NCI-H187 (cell line): ENCODE results near the gene GABRR2.
A peak's percentile ranks its signal among the peaks of the same experiment; 100 is the strongest.
"Not testable (repeated sequence)": the region's sequence is repeated elsewhere in the genome, so short reads cannot be mapped to it uniquely, and the experiment has no call there.

Source experiments
- DNase-seq, 2 experiments: peaks; one replicate each; lab custom pipeline; 2025; lab: John Stamatoyannopoulos, UW

GABRR2 gene

GRCh38 chr6:89257781-89258180 lies 57.3 kb downstream of the GABRR2 start:
- DNase-seq = no peak

- DNase-seq = no peak
Measured at GRCh38 chr6:89257346-89257745, 57.8 kb downstream of the GABRR2 start.

DNA sequence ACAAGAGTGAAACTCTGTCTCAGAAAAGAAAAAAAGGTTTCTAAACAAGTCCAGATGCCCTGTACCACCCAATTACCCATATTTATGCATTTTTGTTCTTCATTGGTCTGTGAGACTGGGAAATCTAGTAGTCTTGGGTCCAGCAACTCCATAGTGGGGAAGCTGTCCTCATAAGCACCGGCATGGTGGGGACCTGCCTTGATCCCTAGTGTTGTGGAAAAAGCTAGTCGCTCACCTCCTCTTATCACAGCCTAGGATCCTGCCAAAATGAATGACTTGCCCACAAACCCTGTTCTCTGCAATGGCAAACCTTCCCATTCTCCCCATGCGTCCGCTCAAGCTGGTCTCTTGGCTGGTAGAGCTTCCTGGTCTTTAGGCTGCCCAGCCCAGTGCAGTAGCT lies 59.7 kb downstream of the GABRR2 start:
- no peak for DNase-seq

GRCh38 chr6:89254569-89254968 lies 60.5 kb downstream of the GABRR2 start:
- DNase-seq = no peak

DNA sequence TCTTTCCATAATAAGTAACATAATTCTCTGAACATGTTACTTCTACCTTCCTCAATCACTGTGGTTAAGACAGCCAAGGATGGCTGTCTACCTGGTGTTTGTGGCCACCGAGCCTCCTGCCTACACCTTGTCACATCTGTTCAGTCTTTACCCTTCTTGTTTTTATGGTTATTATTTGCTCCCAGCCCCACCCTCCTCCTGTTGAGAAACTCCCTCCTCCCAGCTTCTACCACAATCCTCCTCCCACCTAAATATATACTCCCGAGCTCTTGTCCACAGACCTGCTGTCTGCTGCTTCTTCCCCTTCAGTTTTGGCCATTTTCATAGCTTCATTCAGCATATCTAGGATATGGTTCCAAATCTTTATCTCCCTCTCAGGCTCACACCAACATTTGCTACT lies 62.2 kb downstream of the GABRR2 start:
- no peak for DNase-seq

- DNase-seq = no peak
Measured at GRCh38 chr6:89251976-89252375, 63.1 kb downstream of the GABRR2 start.

DNA sequence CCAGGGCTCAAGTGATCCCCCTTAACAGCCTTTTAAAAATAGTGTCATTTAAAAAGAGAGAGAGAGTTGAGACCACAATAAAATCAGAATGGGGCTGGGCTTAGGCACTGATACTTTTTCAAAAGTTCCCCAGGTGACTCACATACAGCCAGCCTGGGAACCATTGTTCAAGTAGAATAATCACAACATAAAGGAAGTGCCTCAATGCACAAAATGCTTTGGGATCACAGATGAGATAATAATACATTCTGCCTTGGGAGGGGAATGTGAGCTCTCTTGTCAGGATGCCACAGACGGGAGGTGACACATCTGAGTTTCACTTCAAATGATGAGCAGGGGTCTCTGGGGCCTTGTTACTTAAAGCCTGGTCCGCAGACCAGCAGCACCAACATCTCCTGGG lies 63.9 kb downstream of the GABRR2 start:
- DNase-seq = no peak

GRCh38 chr6:89250239-89250638 lies 64.9 kb downstream of the GABRR2 start:
- no peak for DNase-seq

DNA sequence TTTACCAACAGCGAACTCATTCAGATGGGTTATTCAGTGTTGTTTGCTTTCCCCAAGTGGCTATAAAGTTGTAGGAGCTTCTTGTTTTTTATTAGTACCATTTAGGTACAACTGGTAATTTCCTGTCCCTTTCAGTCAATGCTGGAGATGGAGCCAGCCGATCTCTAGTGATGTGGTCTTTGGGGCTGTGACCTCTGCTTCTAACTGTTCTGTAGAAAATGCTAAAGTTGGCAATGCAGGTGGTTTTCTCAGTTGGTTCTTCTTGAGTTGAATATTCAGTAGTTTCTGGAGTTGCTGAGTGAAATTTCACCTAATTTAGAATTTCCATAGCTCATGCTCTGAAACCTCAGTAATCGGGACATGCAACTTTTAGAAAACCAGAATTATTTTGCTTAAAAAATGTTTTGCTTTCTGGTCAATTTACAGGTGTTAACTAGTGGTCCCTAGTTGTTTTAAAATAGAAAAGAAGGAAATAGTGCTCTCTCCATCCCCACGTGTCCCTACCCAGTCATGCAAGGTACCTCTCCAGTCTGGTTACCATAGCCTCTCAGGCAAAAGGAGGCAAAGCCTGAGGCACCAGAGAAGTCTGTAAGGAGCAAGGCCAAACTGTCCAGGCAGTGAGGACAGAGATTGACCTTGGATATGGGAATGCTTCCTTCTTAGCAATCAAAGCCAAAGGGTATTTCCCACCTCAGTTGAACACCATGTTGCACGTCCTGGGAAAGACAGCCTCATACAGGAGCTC lies 70.7 kb downstream of the GABRR2 start:
- DNase-seq = no peak

- no peak for DNase-seq
Measured at GRCh38 chr6:89243331-89243629, 71.8 kb downstream of the GABRR2 start.

- peak in 1 of 2 experiments; percentile 11 for DNase-seq
Measured at GRCh38 chr6:89242574-89243330, 72.3 kb downstream of the GABRR2 start.

GRCh38 chr6:89239338-89239737 lies 75.8 kb downstream of the GABRR2 start:
- no peak for DNase-seq

DNA sequence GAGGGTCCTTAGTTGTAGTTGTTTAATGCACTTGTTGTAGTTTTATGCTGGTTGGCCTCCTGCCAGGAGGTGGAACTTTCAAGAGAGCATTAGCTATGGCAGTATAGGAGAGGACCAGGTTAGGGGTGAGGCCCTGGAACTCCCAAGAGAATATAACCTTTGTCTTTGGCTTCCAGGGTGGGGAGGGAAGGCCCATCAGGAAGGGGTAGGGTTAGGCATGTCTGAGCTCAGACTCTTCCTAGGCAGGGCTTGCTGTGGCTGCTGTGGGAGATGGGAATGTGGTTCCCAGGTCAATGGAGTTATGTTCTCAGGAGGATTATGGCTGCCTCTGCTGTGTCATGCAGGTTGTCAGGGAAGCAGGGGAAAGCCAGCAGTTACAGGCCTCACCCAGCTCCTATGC lies 77.9 kb downstream of the GABRR2 start:
- no peak for DNase-seq

DNA sequence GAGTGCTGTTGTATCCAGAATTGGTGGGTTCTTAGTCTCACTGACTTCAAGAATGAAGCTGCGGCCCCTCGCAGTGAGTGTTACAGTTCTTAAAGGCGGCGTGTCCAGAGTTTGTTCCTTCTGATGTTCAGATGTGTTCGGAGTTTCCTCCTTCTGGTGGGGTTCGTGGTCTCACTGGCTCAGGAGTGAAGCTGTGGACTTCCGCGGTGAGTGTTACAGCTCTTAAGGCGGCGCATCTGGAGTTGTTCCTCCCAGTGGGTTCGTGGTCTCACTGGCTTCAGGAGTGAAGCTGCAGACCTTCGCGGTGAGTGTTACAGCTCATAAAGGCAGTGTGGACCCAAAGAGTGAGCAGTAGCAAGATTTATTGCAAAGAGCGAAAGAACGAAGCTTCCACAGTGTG lies 81.5 kb downstream of the GABRR2 start:
- not testable (repeated sequence) for DNase-seq

DNA sequence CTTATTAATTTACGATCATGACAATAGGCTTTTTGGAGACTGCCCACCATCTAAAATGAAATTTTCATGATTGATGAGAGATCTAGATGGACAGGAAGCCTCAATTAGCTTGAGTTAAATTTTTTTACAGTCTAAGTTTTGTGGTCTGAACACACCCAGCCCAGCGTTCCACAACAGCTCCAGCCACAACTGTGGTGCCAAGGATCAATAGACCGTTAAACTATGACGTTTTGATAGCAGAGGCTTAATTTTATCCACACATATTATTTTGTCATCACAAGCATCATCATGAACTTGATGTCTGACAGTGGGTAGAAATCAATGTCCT lies 92.4 kb downstream of the GABRR2 start:
- no peak for DNase-seq

DNA sequence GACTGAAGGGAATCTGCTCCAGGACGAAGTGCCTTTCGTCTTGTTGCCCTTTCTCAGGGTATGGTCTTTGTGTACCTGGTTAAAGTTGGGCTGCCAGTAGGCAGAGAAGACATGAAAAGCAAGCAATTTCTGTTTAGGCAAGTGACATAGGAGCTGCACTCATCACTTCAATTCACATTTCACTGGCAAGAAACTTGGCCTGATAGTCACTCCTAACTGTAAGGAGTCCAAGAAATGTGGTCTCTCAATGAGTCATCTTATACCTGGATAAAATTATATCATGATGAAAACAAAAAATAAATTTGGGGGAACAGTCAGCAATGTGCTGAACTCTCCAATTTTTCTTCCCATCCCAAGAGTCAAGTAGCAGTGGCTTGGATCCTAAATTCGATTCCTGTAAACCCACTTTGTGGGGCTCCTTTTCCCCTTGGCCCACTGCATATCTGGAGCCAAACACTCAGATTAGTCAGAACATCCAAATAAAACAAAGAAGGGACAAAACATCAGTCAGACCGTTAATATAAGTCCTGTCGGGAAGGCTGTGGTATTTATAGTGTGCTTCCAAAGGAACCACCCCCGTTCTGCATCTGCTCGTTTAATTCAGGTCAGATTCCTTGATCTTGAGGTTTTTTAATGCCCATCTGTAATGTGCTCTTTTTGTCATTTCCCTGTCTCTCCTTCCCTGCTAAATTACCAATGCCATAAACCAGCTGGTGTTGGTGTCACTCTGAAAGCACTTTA lies 93.0 kb downstream of the GABRR2 start:
- DNase-seq = no peak

DNA sequence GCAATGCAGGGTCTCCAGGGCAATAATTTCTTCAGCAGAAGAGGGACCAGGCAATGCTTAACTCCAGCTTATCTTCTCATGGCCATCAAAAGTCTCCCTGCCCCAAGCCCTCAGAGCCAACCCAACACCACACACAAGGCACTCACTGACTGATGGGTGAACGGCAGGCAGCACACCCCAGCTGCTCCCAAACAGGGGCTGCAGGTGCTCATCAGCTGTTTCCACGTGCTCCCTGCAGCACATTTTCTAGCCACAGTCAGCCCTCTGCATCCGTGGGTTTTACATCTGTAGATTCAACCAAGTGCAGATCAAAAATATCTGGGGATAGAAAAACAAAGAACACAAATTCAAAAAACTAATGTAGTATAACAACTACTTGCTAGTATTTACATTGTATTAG lies 94.0 kb downstream of the GABRR2 start:
- DNase-seq = no peak

GRCh38 chr6:89217299-89217910 lies 97.7 kb downstream of the GABRR2 start, which contains the start of gene GABRR1:
Gene GABRR1 (minus strand): TSS chr6:89217358. CDS start chr6:89217322, 36 bp downstream.
- no peak for DNase-seq

GRCh38 chr6:89216411-89216810 lies 98.7 kb downstream of the GABRR2 start:
- DNase-seq = no peak

- no peak for DNase-seq
Measured at GRCh38 chr6:89215391-89215790, 99.7 kb downstream of the GABRR2 start.

- DNase-seq = no peak
Measured at GRCh38 chr6:89214197-89214596, 100.9 kb downstream of the GABRR2 start.

DNA sequence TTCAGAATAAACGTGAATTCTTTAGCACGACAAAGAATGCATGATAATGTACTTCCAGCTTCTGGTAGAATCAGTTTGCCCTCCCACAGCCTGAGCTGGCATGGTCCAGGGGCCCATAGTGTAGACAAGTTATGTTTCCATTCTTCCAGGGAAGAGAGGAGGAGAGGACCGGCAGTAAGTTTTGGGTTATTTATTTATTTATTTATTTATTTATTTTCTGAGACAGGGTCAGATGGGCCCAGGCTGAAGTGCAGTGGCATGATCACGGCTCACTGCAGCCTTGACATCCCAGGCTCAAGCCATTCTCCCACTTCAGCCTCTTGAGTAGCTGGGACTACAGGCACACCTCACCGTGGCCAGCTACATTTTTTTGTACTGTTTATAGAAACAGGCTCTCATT lies 102.6 kb downstream of the GABRR2 start:
- DNase-seq = no peak

DNA sequence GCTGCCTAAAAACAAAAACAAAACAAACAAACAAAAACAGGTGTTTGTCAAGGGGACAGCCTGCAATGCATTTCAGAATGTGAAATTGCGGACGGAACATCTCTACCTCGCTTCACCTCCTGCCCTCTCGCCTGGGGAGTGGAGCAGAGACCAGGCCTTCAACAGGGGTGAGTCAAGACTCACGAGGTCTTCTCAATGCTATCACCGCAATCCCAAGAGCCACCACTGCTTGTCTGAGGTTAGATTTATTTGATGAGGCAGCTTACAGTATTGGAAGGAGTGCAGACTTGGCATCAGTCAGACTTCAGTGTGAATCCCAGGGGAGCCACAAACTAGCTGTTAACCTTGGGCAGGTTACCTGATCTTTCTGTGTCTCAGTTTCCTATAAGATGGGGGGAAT lies 105.6 kb downstream of the GABRR2 start:
- DNase-seq = no peak
